ENCODE data around the gene STX16.

STX16 gene

DNA sequence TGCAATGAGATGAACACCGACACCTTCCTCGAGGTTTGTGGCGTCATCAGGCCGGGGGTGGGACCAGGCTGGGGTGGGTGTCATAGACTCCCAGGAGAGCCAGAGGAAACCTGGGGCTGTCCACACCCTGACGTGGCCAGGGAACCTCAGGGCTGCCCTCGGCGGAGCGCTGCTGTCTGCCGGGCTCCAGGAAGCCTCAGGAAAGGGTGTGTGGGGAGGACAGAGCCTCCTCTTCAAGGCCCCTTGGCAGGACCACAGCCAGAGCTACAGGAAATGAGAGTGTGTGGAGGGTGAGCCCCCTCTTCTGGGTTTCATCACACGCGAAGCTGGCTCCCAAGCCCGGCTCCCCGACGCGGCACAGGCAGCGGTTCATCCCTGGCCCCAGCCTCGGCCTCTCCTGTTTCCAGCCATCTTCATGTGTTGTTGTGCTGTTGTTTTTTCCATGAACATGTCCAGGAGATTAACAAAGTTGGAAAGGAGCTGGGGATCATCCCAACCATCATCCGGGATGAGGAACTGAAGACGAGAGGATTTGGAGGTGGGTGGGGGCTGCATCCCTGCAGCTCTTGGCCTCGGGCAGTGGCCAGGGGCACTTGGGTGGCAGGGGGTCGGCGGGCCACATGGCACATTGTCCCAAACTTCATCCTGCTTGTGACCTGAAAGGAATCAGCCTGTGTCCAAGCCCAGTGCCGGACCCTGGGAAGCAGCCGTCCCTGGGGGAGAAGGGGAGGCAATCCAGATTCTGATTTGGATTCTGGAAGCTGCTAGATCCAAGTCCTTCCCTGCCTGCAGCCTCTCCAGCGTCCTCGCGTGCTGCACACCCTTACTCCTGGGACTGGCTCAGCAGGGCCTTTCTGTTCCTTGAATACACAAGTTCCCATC lies 47.9 kb downstream of the STX16 start:
- no peak for DNase-seq

- no peak for DNase-seq
Measured at GRCh38 chr20:58699623-58700107, 48.6 kb downstream of the STX16 start.

- no peak for DNase-seq
Measured at GRCh38 chr20:58700121-58700821, 49.2 kb downstream of the STX16 start.

GRCh38 chr20:58700823-58701222 lies 49.7 kb downstream of the STX16 start:
- DNase-seq = no peak

DNA sequence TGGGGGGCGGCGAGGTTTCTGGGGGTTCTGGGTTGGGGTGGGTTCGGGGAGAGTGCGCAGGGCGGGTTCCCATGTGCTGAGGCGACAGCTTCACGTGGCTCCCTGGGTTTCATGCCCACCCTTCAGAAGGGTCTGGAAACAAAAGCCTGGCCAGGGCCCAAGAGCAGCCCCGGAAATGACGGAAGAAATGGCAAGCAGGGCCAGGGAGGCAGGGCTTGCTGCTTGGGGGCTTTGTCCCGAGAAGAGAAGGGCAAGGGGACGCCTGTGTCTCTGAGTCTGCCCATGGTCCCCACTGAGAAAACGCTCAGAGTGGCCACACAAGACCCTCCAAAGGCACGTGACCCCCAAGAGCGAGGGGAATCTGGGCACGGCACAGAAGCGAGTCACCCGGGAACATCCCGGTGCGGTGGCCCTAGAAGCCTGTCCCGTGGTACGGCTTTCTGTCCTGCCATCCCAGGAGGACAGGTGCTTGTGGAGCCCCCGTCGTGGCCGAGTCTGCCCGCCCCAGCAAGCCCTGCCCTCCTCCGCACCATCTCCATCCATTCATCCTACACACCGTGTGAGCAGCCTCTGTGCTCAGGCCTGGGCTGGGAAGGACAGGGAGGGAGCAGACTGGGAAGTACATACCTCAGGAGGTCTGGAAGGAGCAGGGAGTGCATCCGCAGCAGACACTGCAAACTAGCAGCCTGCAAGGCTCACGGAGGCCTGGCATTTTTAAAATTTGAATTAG lies 50.5 kb downstream of the STX16 start:
- no peak for DNase-seq

DNA sequence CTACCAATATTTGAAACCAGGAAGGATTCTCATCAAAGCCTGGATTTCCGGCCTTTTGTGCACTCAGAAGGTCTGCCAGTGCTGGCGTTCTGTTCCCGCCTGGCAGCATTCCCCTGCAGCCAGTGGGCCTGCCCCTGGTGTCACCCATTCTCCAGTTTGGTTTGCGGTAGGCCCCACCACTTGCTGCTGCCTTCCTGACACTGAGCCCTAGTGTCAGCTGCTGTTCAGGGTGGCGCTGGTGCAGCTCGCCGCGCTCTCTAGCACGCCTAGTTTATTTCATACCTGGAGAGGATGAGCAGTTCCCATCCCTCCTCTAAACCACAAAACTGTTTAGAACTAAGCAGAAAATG lies 51.1 kb downstream of the STX16 start:
- DNase-seq = no peak

GRCh38 chr20:58702859-58703648 lies 52.0 kb downstream of the STX16 start:
- no peak for DNase-seq

DNA sequence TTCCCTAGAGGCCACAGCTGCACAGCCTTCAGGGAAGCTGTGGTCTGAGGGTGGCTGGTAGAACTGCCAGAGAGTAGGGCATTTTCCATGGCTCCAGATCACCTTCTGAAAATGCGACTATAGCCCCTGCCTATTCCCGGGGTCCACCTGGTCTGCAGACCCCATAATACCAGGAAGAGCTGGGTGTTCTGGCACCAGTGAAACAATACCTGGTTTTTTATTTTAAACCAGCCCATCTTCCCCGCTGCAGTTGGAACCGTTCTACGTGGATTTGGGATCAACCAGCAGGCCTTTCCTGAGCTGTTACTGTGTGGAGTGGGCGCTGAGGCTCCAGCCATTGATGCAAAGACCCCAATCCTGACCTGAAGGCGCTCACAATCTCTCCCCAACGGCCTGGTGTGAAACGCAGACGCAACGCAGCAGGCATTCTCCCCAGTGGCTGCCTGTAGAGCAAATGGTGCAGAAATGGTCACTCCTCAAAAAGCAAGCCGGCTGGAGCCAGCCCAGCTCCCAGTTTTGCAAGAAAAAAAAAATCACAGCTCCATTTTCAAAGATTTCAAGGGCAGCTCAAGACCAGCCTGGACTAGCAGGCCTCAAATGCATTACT lies 52.8 kb downstream of the STX16 start:
- DNase-seq = no peak

DNA sequence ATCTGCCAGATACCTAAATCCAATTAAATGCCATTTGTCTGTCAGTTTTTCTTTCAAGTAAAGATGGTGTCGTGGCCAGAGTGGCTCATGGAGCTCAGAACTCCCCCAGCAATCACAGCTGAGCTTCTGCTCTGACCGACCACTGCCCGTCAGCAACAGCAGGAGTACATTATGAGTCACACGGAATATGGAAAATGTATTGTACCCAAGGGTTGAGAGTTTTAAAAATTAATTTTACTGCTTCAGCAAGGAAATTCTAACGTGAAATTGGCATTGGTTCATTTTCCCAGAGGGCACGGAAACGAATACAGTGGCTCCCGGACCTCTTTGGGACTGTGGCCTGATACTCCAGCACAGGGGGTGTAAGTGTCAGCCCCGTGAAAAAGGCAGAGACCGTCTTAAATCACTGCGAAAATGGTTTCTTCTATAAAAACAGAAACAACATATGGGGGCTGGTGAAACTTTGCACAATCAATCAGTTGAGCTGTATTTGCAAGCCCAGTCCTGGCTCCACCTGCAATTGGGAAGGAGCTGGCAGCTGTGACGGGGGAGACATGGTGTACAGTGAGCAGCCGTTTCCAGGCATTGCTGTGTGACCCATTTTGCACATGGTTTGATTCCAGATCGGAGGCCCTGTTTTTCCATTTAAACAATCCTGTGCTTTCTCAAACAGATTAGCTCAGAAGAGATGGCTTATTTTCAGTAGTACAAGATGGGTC lies 54.3 kb downstream of the STX16 start:
- no peak for DNase-seq

- DNase-seq = no peak
Measured at GRCh38 chr20:58706150-58706892, 55.2 kb downstream of the STX16 start.

- no peak for DNase-seq
Measured at GRCh38 chr20:58706975-58707681, 56.0 kb downstream of the STX16 start.

GRCh38 chr20:58707770-58708169 lies 56.7 kb downstream of the STX16 start:
- no peak for DNase-seq

- no peak for DNase-seq
Measured at GRCh38 chr20:58708246-58708931, 57.3 kb downstream of the STX16 start.

- no peak for DNase-seq
Measured at GRCh38 chr20:58709013-58709702, 58.1 kb downstream of the STX16 start.

GRCh38 chr20:58709703-58710039 lies 58.6 kb downstream of the STX16 start:
- DNase-seq = no peak

DNA sequence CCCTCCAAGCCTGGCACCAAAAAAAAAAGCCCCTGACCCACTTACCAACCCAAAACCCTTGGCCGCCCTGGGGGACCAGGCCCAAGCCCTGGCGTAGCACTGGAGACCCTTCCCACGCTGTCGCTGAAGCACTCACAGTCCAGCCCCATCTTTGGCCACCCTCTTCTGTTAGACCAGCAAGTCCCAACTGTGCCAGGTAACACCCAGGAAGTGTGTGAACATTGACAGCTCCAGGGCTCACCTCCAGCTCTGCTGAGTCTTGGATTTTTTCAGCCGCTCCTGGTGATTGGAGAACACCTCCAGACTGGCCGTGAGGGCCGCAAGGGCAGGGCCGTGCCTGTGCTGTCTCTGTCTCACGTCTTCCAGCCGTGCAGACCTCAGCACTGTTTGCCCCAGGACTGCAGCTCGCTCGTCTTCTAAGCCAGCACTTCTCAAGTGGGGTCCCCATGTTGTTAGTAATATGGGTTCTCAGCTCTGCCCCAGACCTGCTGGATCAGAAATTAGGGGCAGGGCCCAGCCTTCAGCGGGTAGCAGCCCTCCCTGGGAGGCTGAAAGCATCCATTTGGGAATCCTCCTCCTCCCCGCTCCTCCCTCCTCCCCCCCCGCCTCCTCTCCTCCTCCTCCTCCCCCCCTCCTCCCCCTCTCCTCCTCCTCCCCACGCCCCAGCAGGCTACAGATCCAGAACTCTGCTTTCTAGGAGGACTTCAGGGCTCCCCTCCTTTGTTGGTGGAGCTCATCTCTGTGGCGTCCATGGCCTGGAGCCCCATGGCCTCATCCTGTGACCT lies 59.6 kb downstream of the STX16 start:
- DNase-seq = no peak

DNA sequence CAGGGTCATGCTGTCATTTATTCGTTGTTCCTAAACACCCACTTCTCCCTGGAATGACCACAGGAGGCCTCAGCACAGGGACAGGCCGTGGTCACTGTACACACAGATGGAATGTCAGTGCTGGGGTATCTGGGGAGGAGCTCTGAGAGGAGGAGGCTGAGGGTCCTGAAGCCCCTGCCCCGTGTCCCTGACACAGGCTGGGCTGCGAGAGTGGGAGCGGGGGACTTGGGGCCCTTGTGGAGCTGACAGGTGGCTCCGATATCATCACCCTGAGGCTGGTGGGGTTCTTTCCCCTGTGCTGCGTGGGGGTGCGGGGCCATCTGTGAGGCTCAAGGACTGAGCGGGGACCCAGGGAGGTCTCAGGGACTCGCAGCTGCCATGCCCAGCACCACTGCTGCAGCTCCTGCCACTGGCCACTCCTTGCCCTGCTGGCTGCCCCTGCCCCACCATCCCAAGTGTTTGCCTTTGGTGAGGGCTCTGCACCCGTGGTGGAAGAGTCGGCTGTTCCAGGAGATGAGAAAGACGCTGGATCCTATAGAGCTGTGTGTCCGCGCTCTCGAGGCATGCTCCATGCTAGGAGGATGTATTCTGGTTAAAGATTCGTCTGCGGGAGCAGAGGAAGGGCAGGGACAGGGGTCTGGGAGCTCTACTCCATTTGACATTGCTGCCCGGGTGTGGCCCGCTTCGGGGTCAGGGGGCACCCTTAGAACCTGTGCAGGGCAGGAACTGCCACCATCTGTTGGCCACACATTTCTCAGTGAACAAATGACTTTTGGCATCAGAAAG lies 60.4 kb downstream of the STX16 start:
- DNase-seq = no peak

All from T-helper 1 cell (primary cell).